HEK293T (cell line): ENCODE measurements around the gene RNF113B.

ENCODE experiments used
- BHLHE40 ChIP-seq: fragments of 450-650 bp; IDR thresholded peaks from 2 replicates; pipeline ENCODE4 v1.6.1; 2016; ENCODE audit warnings: mild to moderate bottlenecking, moderate library complexity, borderline replicate concordance
- ELF4 ChIP-seq: fragments of 450-650 bp; IDR thresholded peaks from 2 replicates; pipeline ENCODE4 v1.6.1; 2017; ENCODE audit warnings: antibody characterized with exemption
- FOXA1 ChIP-seq: fragments of 450-650 bp; IDR thresholded peaks from 2 replicates; pipeline ENCODE4 v1.6.1; 2016; ENCODE audit warnings: mild to moderate bottlenecking
- FOXK2 ChIP-seq: fragments of 450-650 bp; IDR thresholded peaks from 2 replicates; pipeline ENCODE4 v1.6.1; 2016; ENCODE audit warnings: mild to moderate bottlenecking
- FOXM1 ChIP-seq: fragments of 450-650 bp; IDR thresholded peaks from 2 replicates; pipeline ENCODE4 v1.6.1; 2017; ENCODE audit warnings: mild to moderate bottlenecking, borderline replicate concordance
- L3MBTL2 ChIP-seq: fragments of 450-650 bp; conservative IDR thresholded peaks from 2 replicates; pipeline ENCODE4 v1.6.1; 2016; ENCODE audit warnings: mild to moderate bottlenecking
- SP1 ChIP-seq: fragments of 450-650 bp; IDR thresholded peaks from 2 replicates; pipeline ENCODE4 v1.6.1; 2017
- SUZ12 ChIP-seq: fragments of 450-650 bp; IDR thresholded peaks from 2 replicates; pipeline ENCODE4 v1.6.1; 2016; ENCODE audit warnings: mild to moderate bottlenecking
- TARDBP ChIP-seq: fragments of 450-650 bp; IDR thresholded peaks from 2 replicates; pipeline ENCODE4 v1.6.1; 2016
- TF ChIP-seq, protein P1 (sequence below): fragments of 450-650 bp; IDR thresholded peaks from 2 replicates; pipeline ENCODE4 v1.6.1; 2016

DNA sequence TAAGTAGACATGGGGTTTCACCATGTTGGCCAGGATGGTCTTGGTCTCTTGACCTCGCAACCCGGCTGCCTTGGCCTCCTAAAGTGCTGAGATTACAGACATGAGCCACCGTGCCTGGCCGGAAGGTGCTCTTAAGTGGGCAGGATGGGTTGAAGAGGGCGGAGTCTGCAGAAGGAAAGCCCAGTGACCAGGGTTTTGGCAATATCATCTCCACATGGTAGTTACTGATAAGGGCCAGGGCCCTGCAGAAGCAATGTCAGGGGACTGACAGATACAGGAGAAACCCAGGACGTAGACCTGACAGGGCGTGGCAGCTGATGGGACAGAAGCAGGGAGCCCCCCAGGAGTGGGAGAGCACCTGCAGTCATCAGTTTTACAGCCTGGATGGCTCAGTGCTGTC, 45.7 kb upstream of the RNF113B start:
- no peak for TF ChIP-seq SP1
- TF ChIP-seq BHLHE40: no peak
- TF ChIP-seq L3MBTL2: no peak
- TF ChIP-seq FOXK2: no peak
- no peak for TF ChIP-seq TARDBP
- TF ChIP-seq FOXM1: no peak
- no peak for TF ChIP-seq ELF4
- TF ChIP-seq SUZ12: no peak
- TF ChIP-seq, protein P1, sequence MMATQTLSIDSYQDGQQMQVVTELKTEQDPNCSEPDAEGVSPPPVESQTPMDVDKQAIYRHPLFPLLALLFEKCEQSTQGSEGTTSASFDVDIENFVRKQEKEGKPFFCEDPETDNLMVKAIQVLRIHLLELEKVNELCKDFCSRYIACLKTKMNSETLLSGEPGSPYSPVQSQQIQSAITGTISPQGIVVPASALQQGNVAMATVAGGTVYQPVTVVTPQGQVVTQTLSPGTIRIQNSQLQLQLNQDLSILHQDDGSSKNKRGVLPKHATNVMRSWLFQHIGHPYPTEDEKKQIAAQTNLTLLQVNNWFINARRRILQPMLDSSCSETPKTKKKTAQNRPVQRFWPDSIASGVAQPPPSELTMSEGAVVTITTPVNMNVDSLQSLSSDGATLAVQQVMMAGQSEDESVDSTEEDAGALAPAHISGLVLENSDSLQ: no peak
- TF ChIP-seq FOXA1: no peak
